Measurements from ENCODE around the gene MTFMT. TPM values are rescaled to one million over a fixed set of nuclear protein-coding genes. Genes with fewer than 3 reads are reported as not detected.

Gene MTFMT
- total and polyA plus RNA-seq, 4 donors, result 5.0 to 15.0 (median 11.3) TPM

- peaks cover 19 to 34% (median 26%) of the 10 kb centered on the region in 4 donors for H3K36me3 ChIP-seq (ENCODE audit: control insufficient read depth in 4 of 4, insufficient read depth in 4 of 4, low read length in 4 of 4)
- no peak overlapping the region for H3K27ac ChIP-seq (ENCODE audit: low read depth in 1 of 2, low read length in 1 of 2)
- no peak for TF ChIP-seq CTCF (IDR thresholded peaks at IDR 0.05; ENCODE audit: control extremely low read depth, extremely low read depth)
- no peak for DNase-seq
- no peak overlapping the region for H3K4me3 ChIP-seq
- WGBS, 2 donors, result 88 to 98% methylated on average over 5 of the region's 5 CpGs
- no peak overlapping the region for H3K9ac ChIP-seq (ENCODE audit: insufficient read depth in 1 of 2, low read length in 2 of 2)
- no peak for ATAC-seq (ENCODE audit: insufficient read depth, low FRiP score)
- H3K27me3 ChIP-seq (ENCODE audit: control insufficient read depth in 3 of 3, insufficient read depth in 3 of 3, low read length in 2 of 3), result no peaks in the 10 kb centered on the region
- H3K9me3 ChIP-seq (ENCODE audit: control insufficient read depth in 4 of 4, insufficient read depth in 3 of 4, low read length in 3 of 4), result no peaks in the 10 kb centered on the region
- no peaks in the 10 kb centered on the region for H3K4me1 ChIP-seq (ENCODE audit: control insufficient read depth in 5 of 5, insufficient read depth in 5 of 5, low read length in 5 of 5)
Observed at GRCh38 chr15:64975390-64975789, 54.0 kb downstream of the MTFMT start.

- 59 to 83% methylated on average over 7 of the region's 7 CpGs for WGBS, 2 donors
- Histone ChIP-seq H3K27me3 (ENCODE audit: control insufficient read depth in 3 of 3, insufficient read depth in 3 of 3, low read length in 2 of 3) (no peaks in the 10 kb centered on the region), H3K36me3 (ENCODE audit: control insufficient read depth in 4 of 4, insufficient read depth in 4 of 4, low read length in 4 of 4) (peaks cover 28 to 33% (median 32%) of the 10 kb centered on the region in 4 donors), H3K9ac (ENCODE audit: insufficient read depth in 1 of 2, low read length in 2 of 2) (no peak overlapping the region), H3K4me3 (no peak overlapping the region), H3K9me3 (ENCODE audit: control insufficient read depth in 4 of 4, insufficient read depth in 3 of 4, low read length in 3 of 4) (no peaks in the 10 kb centered on the region), H3K4me1 (ENCODE audit: control insufficient read depth in 5 of 5, insufficient read depth in 5 of 5, low read length in 5 of 5) (no peaks in the 10 kb centered on the region), H3K27ac (ENCODE audit: low read depth in 1 of 2, low read length in 1 of 2) (no peak overlapping the region)
- DNase-seq (no peak), ATAC-seq (ENCODE audit: insufficient read depth, low FRiP score) (no peak)
- TF ChIP-seq CTCF (IDR thresholded peaks at IDR 0.05; ENCODE audit: control extremely low read depth, extremely low read depth), result no peak
Observed at GRCh38 chr15:64970698-64971097, 58.7 kb downstream of the MTFMT start.

GRCh38 chr15:64969401-64969800 lies 60.0 kb downstream of the MTFMT start:
- WGBS, 2 donors, result 91 to 100% methylated on average over 1 of the region's 1 CpG
- Histone ChIP-seq H3K9ac (ENCODE audit: insufficient read depth in 1 of 2, low read length in 2 of 2) (no peak overlapping the region), H3K27me3 (ENCODE audit: control insufficient read depth in 3 of 3, insufficient read depth in 3 of 3, low read length in 2 of 3) (no peaks in the 10 kb centered on the region), H3K4me3 (no peak overlapping the region), H3K9me3 (ENCODE audit: control insufficient read depth in 4 of 4, insufficient read depth in 3 of 4, low read length in 3 of 4) (no peaks in the 10 kb centered on the region), H3K4me1 (ENCODE audit: control insufficient read depth in 5 of 5, insufficient read depth in 5 of 5, low read length in 5 of 5) (no peaks in the 10 kb centered on the region), H3K27ac (ENCODE audit: low read depth in 1 of 2, low read length in 1 of 2) (no peak overlapping the region), H3K36me3 (ENCODE audit: control insufficient read depth in 4 of 4, insufficient read depth in 4 of 4, low read length in 4 of 4) (peaks cover 33 to 39% (median 35%) of the 10 kb centered on the region in 4 donors)
- ATAC-seq (ENCODE audit: insufficient read depth, low FRiP score) (no peak), DNase-seq (no peak)
- no peak for TF ChIP-seq CTCF (IDR thresholded peaks at IDR 0.05; ENCODE audit: control extremely low read depth, extremely low read depth)

- Histone ChIP-seq H3K27ac (ENCODE audit: low read depth in 1 of 2, low read length in 1 of 2) (no peak overlapping the region), H3K9me3 (ENCODE audit: control insufficient read depth in 4 of 4, insufficient read depth in 3 of 4, low read length in 3 of 4) (no peaks in the 10 kb centered on the region), H3K27me3 (ENCODE audit: control insufficient read depth in 3 of 3, insufficient read depth in 3 of 3, low read length in 2 of 3) (no peaks in the 10 kb centered on the region), H3K4me3 (no peak overlapping the region), H3K9ac (ENCODE audit: insufficient read depth in 1 of 2, low read length in 2 of 2) (no peak overlapping the region), H3K4me1 (ENCODE audit: control insufficient read depth in 5 of 5, insufficient read depth in 5 of 5, low read length in 5 of 5) (no peaks in the 10 kb centered on the region), H3K36me3 (ENCODE audit: control insufficient read depth in 4 of 4, insufficient read depth in 4 of 4, low read length in 4 of 4) (peaks cover 44 to 55% (median 50%) of the 10 kb centered on the region in 4 donors)
- no peak for ATAC-seq (ENCODE audit: insufficient read depth, low FRiP score)
- TF ChIP-seq CTCF (IDR thresholded peaks at IDR 0.05; ENCODE audit: control extremely low read depth, extremely low read depth), result no peak
- 96% methylated on average over 5 of the region's 5 CpGs for WGBS, 2 donors
- DNase-seq, result no peak
Observed at GRCh38 chr15:64961013-64961412, 68.4 kb downstream of the MTFMT start.

Data from lung (tissue), 12 donors.